Kidney epithelial cell (primary cell): ENCODE results near the gene DPH1. TPM values are rescaled to one million over a fixed set of nuclear protein-coding genes. Genes with fewer than 3 reads are reported as not detected.

Experiments
- DNase-seq: peaks from one replicate; pipeline ENCODE4 v3.0.0-alpha.2; 2010; ENCODE audit warnings: low read depth
- H3K27me3 ChIP-seq: 2 replicates; pipeline ENCODE4 v1.6.0; 2011; ENCODE audit warnings: low read length; ENCODE audit not compliant: control insufficient read depth, insufficient read depth
- H3K36me3 ChIP-seq: 2 replicates; pipeline ENCODE4 v1.5.1; 2011; ENCODE audit warnings: low read length; ENCODE audit not compliant: control insufficient read depth, insufficient read depth
- H3K4me3 ChIP-seq: 2 replicates; pipeline ENCODE4 v1.5.1; 2011; ENCODE audit warnings: low read depth, mild to moderate bottlenecking, control low read depth, low read length
- CTCF ChIP-seq: IDR thresholded peaks from 2 replicates; pipeline ENCODE4 v1.5.1; 2011; ENCODE audit warnings: mild to moderate bottlenecking, moderate library complexity, low read length, control low read depth, inconsistent platforms; ENCODE audit not compliant: insufficient read depth, poor library complexity, severe bottlenecking
- total RNA-seq: library from RNA; depleted of rRNA; stranded (reverse); fragments of >200 nt; gene quantifications from 2 replicates; pipeline ENCODE4 v1.2.3, GENCODE V29; 2015

The DPH1 gene
- total RNA-seq, 1 donor from 2014 or later: 29.5 TPM

GRCh38 chr17:2028234-2028614 lies 1.7 kb upstream of the DPH1 start:
- Histone ChIP-seq H3K27me3 (peaks cover 40% of the 10 kb centered on the region), H3K36me3 (no peaks in the 10 kb centered on the region), H3K4me3 (no peak overlapping the region)
- TF ChIP-seq CTCF: no peak
- no peak for DNase-seq

GRCh38 chr17:2028737-2029136 lies 1.2 kb upstream of the DPH1 start:
- TF ChIP-seq CTCF: no peak
- Histone ChIP-seq H3K4me3 (no peak overlapping the region), H3K36me3 (no peaks in the 10 kb centered on the region), H3K27me3 (peaks cover 36% of the 10 kb centered on the region)
- DNase-seq: no peak

GRCh38 chr17:2030779-2031163 lies 818 bp downstream of the DPH1 start:
- H3K36me3 ChIP-seq: no peaks in the 10 kb centered on the region
- peaks cover 17% of the 10 kb centered on the region for H3K27me3 ChIP-seq
- TF ChIP-seq CTCF: peak; percentile 68
- DNase-seq: no peak
- peak overlapping the region; percentile 91 for H3K4me3 ChIP-seq

GRCh38 chr17:2033153-2033552 lies 3.2 kb downstream of the DPH1 start:
- DNase-seq: no peak
- peaks cover 5% of the 10 kb centered on the region for H3K27me3 ChIP-seq
- no peak for TF ChIP-seq CTCF
- no peaks in the 10 kb centered on the region for H3K36me3 ChIP-seq
- no peak overlapping the region for H3K4me3 ChIP-seq

GRCh38 chr17:2034157-2034556 lies 4.2 kb downstream of the DPH1 start:
- no peak for DNase-seq
- Histone ChIP-seq H3K4me3 (no peak overlapping the region), H3K27me3 (no peaks in the 10 kb centered on the region), H3K36me3 (no peaks in the 10 kb centered on the region)
- TF ChIP-seq CTCF: no peak

GRCh38 chr17:2034806-2035540 lies 5.0 kb downstream of the DPH1 start:
- no peak for TF ChIP-seq CTCF
- no peak for DNase-seq
- H3K27me3 ChIP-seq: no peaks in the 10 kb centered on the region

More at GRCh38 chr17:2034806-2035540, 5.0 kb downstream of the DPH1 start:
- Histone ChIP-seq H3K36me3 (no peaks in the 10 kb centered on the region), H3K4me3 (no peak overlapping the region)
